A673 (cell line): ENCODE measurements around the gene CERS2. TPM values are rescaled to one million over a fixed set of nuclear protein-coding genes. Genes with fewer than 3 reads are reported as not detected.

Source experiments
- BruUV-seq: library from RNA; stranded (reverse); fragments of 400-500 nt; replicated peaks from 2 replicates; lab custom pipeline; 2021; lab: Mats Ljungman, UMichigan
- CTCF ChIA-PET: fragments of 300-600 bp; sonication (Branson Sonifier 250); formaldehyde crosslinking; loops from one replicate; lab custom pipeline; 2022; ENCODE audit warnings: antibody characterized with exemption; lab: Charles Lee
- POLR2A ChIA-PET: fragments of 300-600 bp; sonication (Branson Sonifier 250); formaldehyde crosslinking; loops from one replicate; lab custom pipeline; 2022; ENCODE audit warnings: antibody characterized with exemption; ENCODE audit not compliant: low non-redundant PET; lab: Charles Lee
- DNase-seq: peaks from one replicate; pipeline ENCODE4 v3.0.0-alpha.2; 2015; ENCODE audit warnings: low spot score
- H3K27ac ChIP-seq: fragments of 200-600 bp; sonication (generic); 2 replicates; pipeline ENCODE4 v1.5.1; 2016; ENCODE audit warnings: mixed run types, low read depth, mild to moderate bottlenecking, mixed read lengths, antibody characterized with exemption, low read length; ENCODE audit not compliant: poor library complexity, severe bottlenecking
- H3K27me3 ChIP-seq: fragments of 200-600 bp; sonication (generic); replicated peaks from 2 replicates; pipeline ENCODE4 v1.6.1; 2017; ENCODE audit warnings: mixed run types, low read depth, mild to moderate bottlenecking, mixed read lengths, antibody characterized with exemption, low read length; ENCODE audit not compliant: insufficient read depth, poor library complexity
- H3K36me3 ChIP-seq: fragments of 200-600 bp; sonication (generic); 2 replicates; pipeline ENCODE4 v1.6.1; 2016; ENCODE audit warnings: mixed run types, mild to moderate bottlenecking, mixed read lengths, antibody characterized with exemption, low read length; ENCODE audit not compliant: insufficient read depth, poor library complexity, severe bottlenecking
- H3K4me1 ChIP-seq: fragments of 200-600 bp; sonication (generic); 2 replicates; pipeline ENCODE4 v1.6.1; 2017; ENCODE audit warnings: mixed run types, mild to moderate bottlenecking, mixed read lengths, antibody characterized with exemption, low read length; ENCODE audit not compliant: insufficient read depth, poor library complexity, severe bottlenecking
- H3K4me3 ChIP-seq: fragments of 200-600 bp; sonication (generic); 2 replicates; pipeline ENCODE4 v1.5.1; 2016; ENCODE audit warnings: low read depth, mixed run types, mild to moderate bottlenecking, mixed read lengths, low read length; ENCODE audit not compliant: poor library complexity, severe bottlenecking
- H3K9me3 ChIP-seq: fragments of 200-600 bp; sonication (generic); 2 replicates; pipeline ENCODE4 v1.6.1; 2016; ENCODE audit warnings: mixed run types, low read depth, mild to moderate bottlenecking, mixed read lengths, antibody characterized with exemption, low read length; ENCODE audit not compliant: poor library complexity, severe bottlenecking
- CTCF ChIP-seq: fragments of 300-800, 200-600 bp; sonication (generic); conservative IDR thresholded peaks from 2 replicates; pipeline ENCODE4 v1.5.1; 2017; ENCODE audit warnings: low read depth, mild to moderate bottlenecking, antibody characterized with exemption, low read length, moderate library complexity, mixed read lengths
- EZH2 ChIP-seq: fragments of 200-600 bp; sonication (generic); IDR thresholded peaks from 2 replicates; pipeline ENCODE4 v1.6.1; 2017; ENCODE audit warnings: borderline replicate concordance, low read depth, mild to moderate bottlenecking, mixed read lengths, antibody characterized with exemption, low read length; ENCODE audit not compliant: poor library complexity, severe bottlenecking
- intact Hi-C: fragments of 100-400 bp; cut with micrococcal nuclease; formaldehyde crosslinking; loops from one replicate; pipeline ENCODE4 v1.10.0; 2022; ENCODE audit not compliant: unreplicated experiment
- total RNA-seq: library from RNA; stranded (reverse); gene quantifications from 2 replicates; pipeline ENCODE4 v1.2.3, GENCODE V29; 2021

CERS2 gene
- total RNA-seq, 1 experiment from 2014 or later: 239 TPM

- Histone ChIP-seq H3K9me3 (no peaks in the 10 kb centered on the region), H3K27ac (no peak overlapping the region), H3K36me3 (peaks cover 2% of the 10 kb centered on the region), H3K4me3 (no peak overlapping the region), H3K27me3 (no peaks in the 10 kb centered on the region), H3K4me1 (peaks cover 2% of the 10 kb centered on the region)
- TF ChIP-seq EZH2 (no peak), CTCF (no peak)
- BruUV-seq: no TSS peak
- ChIA-PET POLR2A (interaction anchor here (0.6 kb wide), 1 partner anchor 22 kb away, joined by 3 read pairs; no protein-coding TSS in a partner anchor), CTCF (no interaction called here)
- DNase-seq: no peak
- intact Hi-C loops: no loop called here
These were observed 25.8 kb upstream of the CERS2 start for GRCh38 chr1:151000408-151000807.

- no TSS peak for BruUV-seq
- Histone ChIP-seq H3K27me3 (no peaks in the 10 kb centered on the region), H3K9me3 (no peaks in the 10 kb centered on the region), H3K4me1 (no peaks in the 10 kb centered on the region), H3K4me3 (no peak overlapping the region), H3K27ac (no peak overlapping the region), H3K36me3 (peaks cover 2% of the 10 kb centered on the region)
- no peak for DNase-seq
- ChIA-PET CTCF (no interaction called here), POLR2A (no interaction called here)
- TF ChIP-seq CTCF (no peak), EZH2 (no peak)
- intact Hi-C loops: loop anchor here (5.0 to 10.0 kb wide), 2 partner anchors 525 to 743 kb away; partner anchors contain the start of gene CA14
These were observed 25.3 kb upstream of the CERS2 start for GRCh38 chr1:150999926-151000325.

GRCh38 chr1:150999051-150999674 lies 24.5 kb upstream of the CERS2 start:
- ChIA-PET POLR2A (no interaction called here), CTCF (no interaction called here)
- no peak for DNase-seq
- H3K9me3 ChIP-seq: no peaks in the 10 kb centered on the region
- peaks cover 2% of the 10 kb centered on the region for H3K36me3 ChIP-seq
- no peak overlapping the region for H3K4me3 ChIP-seq
- TF ChIP-seq EZH2 (no peak), CTCF (no peak)
- no peaks in the 10 kb centered on the region for H3K4me1 ChIP-seq
- BruUV-seq: no TSS peak
- H3K27ac ChIP-seq: no peak overlapping the region
- intact Hi-C loops: loop anchor here (5.0 to 10.0 kb wide), 2 partner anchors 524 to 742 kb away; partner anchors contain the start of gene CA14
- H3K27me3 ChIP-seq: no peaks in the 10 kb centered on the region
